SK-N-SH treated with all-trans-retinoic acid at 6 μM for 48 hours (cell line): Measurements from ENCODE around the gene CACNA1B.

Source experiments
- ATAC-seq: fragments of 200-7000 bp; cut with Tn5 transposase; 3 replicates; pipeline ENCODE4 v1.9.1; 2020; ENCODE audit warnings: mild to moderate bottlenecking, moderate library complexity
- ARNTL ChIP-seq: fragments of 450-650 bp; formaldehyde crosslinking; IDR thresholded peaks from 2 replicates; pipeline ENCODE4 v1.5.0; 2020; ENCODE audit warnings: low read depth, mild to moderate bottlenecking, moderate library complexity, borderline replicate concordance
- BACH2 ChIP-seq: fragments of 250-450 bp; sonication (Bioruptor Pico); IDR thresholded peaks from 2 replicates; pipeline ENCODE4 v1.9.0; 2021; ENCODE audit warnings: mild to moderate bottlenecking, borderline replicate concordance
- CSDC2 ChIP-seq: fragments of 250-450 bp; sonication (Bioruptor Pico); IDR thresholded peaks from 2 replicates; pipeline ENCODE4 v1.5.0; 2020; ENCODE audit warnings: mild to moderate bottlenecking, moderate library complexity
- ESRRG ChIP-seq: fragments of 250-450 bp; sonication (Bioruptor Pico); IDR thresholded peaks from 2 replicates; pipeline ENCODE4 v1.6.1; 2021; ENCODE audit warnings: mild to moderate bottlenecking
- OSR1 ChIP-seq: fragments of 250-450 bp; sonication (Bioruptor Pico); IDR thresholded peaks from 2 replicates; pipeline ENCODE4 v1.8.0; 2022; ENCODE audit warnings: moderate library complexity, mild to moderate bottlenecking, inconsistent platforms
- PPARA ChIP-seq: fragments of 250-450 bp; sonication (Bioruptor Pico); IDR thresholded peaks from 2 replicates; pipeline ENCODE4 v1.5.0; 2020; ENCODE audit warnings: mild to moderate bottlenecking, borderline replicate concordance
- RARB ChIP-seq: fragments of 250-450 bp; sonication (Bioruptor Pico); IDR thresholded peaks from 2 replicates; pipeline ENCODE4 v1.8.0; 2021; ENCODE audit warnings: mild to moderate bottlenecking, moderate library complexity
- SNAI2 ChIP-seq: fragments of 250-450 bp; sonication (Bioruptor Pico); IDR thresholded peaks from 2 replicates; pipeline ENCODE4 v1.5.0; 2020; ENCODE audit warnings: mild to moderate bottlenecking, moderate library complexity
- TCF4 ChIP-seq: fragments of 250-450 bp; sonication (Bioruptor Pico); IDR thresholded peaks from 2 replicates; pipeline ENCODE4 v1.8.0; 2021; ENCODE audit warnings: mild to moderate bottlenecking, moderate library complexity, borderline replicate concordance
- TOX ChIP-seq: fragments of 250-450 bp; sonication (Bioruptor Pico); IDR thresholded peaks from 2 replicates; pipeline ENCODE4 v1.8.0; 2021; ENCODE audit warnings: mild to moderate bottlenecking, moderate library complexity, borderline replicate concordance
- ZC3H10 ChIP-seq: fragments of 250-450 bp; sonication (Bioruptor Pico); IDR thresholded peaks from 2 replicates; pipeline ENCODE4 v1.5.1; 2021; ENCODE audit warnings: mild to moderate bottlenecking, moderate library complexity
- ZFP3 ChIP-seq: fragments of 250-450 bp; sonication (Bioruptor Pico); IDR thresholded peaks from 2 replicates; pipeline ENCODE4 v1.5.0; 2020; ENCODE audit warnings: mild to moderate bottlenecking, moderate library complexity
- ZFP30 ChIP-seq: fragments of 450-650 bp; formaldehyde crosslinking; IDR thresholded peaks from 2 replicates; pipeline ENCODE4 v1.5.0; 2022; ENCODE audit warnings: mild to moderate bottlenecking, moderate library complexity
- ZNF565 ChIP-seq: fragments of 450-650 bp; formaldehyde crosslinking; conservative IDR thresholded peaks from 2 replicates; pipeline ENCODE4 v1.5.0; 2020; ENCODE audit warnings: low read depth, mild to moderate bottlenecking, moderate library complexity
- ZNF70 ChIP-seq: fragments of 450-650 bp; formaldehyde crosslinking; IDR thresholded peaks from 2 replicates; pipeline ENCODE4 v1.5.0; 2020; ENCODE audit warnings: mild to moderate bottlenecking, moderate library complexity
- ZNF8 ChIP-seq: fragments of 450-650 bp; formaldehyde crosslinking; IDR thresholded peaks from 2 replicates; pipeline ENCODE4 v1.5.0; 2020; ENCODE audit warnings: mild to moderate bottlenecking, moderate library complexity
- TF ChIP-seq, protein P1 (sequence below): fragments of 250-450 bp; sonication (Bioruptor Pico); IDR thresholded peaks from 2 replicates; pipeline ENCODE4 v1.5.0; 2020; ENCODE audit warnings: mild to moderate bottlenecking, moderate library complexity
- TF ChIP-seq, protein P2 (sequence below): fragments of 250-450 bp; sonication (Bioruptor Pico); IDR thresholded peaks from 2 replicates; pipeline ENCODE4 v1.5.1; 2020; ENCODE audit warnings: low read depth, mild to moderate bottlenecking, moderate library complexity
- TF ChIP-seq, protein P3 (sequence below): fragments of 250-450 bp; sonication (Bioruptor Pico); IDR thresholded peaks from 2 replicates; pipeline ENCODE4 v1.8.0; 2020; ENCODE audit warnings: mild to moderate bottlenecking, moderate library complexity, borderline replicate concordance
- TF ChIP-seq, protein P4 (sequence below): fragments of 250-450 bp; sonication (Bioruptor Pico); IDR thresholded peaks from 2 replicates; pipeline ENCODE4 v1.8.0; 2021; ENCODE audit warnings: low read depth, mild to moderate bottlenecking, moderate library complexity, borderline replicate concordance
- TF ChIP-seq, protein P5 (sequence below): fragments of 250-450 bp; sonication (Bioruptor Pico); IDR thresholded peaks from 2 replicates; pipeline ENCODE4 v1.5.1; 2021; ENCODE audit warnings: mild to moderate bottlenecking, moderate library complexity

The CACNA1B gene

DNA sequence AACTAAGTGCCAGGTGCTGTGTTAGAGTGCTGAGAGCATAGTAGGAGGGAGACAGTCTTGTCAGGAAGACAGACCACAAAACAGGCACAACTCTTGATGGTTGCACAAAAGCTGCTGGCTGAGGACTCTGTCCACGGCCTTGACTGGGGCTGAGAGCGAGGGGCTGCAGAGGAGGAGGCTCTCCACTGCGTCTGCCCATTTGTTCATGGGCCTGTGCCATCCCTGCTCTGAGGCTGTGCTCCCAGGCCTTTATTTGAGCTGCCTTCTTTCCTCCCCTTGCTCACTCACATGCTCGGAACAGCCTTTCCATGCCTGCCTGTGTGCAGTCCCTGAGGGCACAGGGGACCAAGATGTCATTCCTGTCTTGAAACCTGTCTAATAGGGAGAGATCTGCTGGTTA is 147.8 kb downstream of the CACNA1B start (continued):
- TF ChIP-seq, protein P1, sequence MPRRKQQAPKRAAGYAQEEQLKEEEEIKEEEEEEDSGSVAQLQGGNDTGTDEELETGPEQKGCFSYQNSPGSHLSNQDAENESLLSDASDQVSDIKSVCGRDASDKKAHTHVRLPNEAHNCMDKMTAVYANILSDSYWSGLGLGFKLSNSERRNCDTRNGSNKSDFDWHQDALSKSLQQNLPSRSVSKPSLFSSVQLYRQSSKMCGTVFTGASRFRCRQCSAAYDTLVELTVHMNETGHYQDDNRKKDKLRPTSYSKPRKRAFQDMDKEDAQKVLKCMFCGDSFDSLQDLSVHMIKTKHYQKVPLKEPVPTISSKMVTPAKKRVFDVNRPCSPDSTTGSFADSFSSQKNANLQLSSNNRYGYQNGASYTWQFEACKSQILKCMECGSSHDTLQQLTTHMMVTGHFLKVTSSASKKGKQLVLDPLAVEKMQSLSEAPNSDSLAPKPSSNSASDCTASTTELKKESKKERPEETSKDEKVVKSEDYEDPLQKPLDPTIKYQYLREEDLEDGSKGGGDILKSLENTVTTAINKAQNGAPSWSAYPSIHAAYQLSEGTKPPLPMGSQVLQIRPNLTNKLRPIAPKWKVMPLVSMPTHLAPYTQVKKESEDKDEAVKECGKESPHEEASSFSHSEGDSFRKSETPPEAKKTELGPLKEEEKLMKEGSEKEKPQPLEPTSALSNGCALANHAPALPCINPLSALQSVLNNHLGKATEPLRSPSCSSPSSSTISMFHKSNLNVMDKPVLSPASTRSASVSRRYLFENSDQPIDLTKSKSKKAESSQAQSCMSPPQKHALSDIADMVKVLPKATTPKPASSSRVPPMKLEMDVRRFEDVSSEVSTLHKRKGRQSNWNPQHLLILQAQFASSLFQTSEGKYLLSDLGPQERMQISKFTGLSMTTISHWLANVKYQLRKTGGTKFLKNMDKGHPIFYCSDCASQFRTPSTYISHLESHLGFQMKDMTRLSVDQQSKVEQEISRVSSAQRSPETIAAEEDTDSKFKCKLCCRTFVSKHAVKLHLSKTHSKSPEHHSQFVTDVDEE: no peak
- TF ChIP-seq ESRRG (no peak), SNAI2 (CRISPR knock-in tag) (no peak), ZNF565 (CRISPR knock-in tag) (no peak), ZNF8 (CRISPR knock-in tag) (no peak), RARB (CRISPR knock-in tag) (no peak)

DNA sequence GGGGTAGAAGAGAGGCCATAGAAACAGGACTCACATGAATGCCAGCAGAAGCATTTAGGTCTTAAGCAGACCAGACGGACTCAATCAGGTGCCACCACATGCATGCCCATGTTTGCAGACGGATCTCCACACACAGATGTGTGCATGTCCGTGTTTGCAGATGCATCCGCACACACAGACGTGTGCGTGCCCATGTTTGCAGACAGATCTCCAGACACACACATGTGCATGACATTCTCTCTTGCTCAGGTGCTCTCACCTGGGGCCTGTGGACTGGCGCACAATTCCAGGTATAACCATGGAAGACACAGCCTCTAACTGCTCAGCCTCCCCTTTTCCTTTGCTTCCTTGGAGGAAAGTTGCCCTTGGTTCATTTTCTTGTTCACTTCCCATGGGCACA is 148.3 kb downstream of the CACNA1B start:
- no peak for ATAC-seq
- no peak for TF ChIP-seq ZNF70 (CRISPR knock-in tag)

DNA sequence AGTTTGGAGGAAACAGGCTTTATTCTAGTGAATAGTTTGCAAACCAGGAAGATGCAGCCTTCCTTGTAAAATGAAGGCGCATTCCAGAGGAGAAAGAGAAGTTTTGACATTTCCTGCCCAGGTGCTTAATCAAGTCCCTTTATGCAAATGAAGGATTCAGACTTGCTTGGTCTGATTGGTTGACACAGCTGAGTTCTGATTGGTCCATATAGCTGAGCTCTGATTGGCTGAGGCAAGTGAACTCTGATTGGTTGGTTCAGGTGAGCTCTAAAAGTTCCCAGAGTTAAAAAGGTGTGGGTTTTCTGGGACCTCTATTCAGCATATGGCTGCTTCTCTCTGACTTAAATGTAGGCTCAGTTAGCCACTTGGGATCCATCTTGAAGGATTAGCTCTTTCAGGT is 151.0 kb downstream of the CACNA1B start:
- no peak for ATAC-seq
- TF ChIP-seq ESRRG (no peak), ZFP3 (CRISPR knock-in tag) (no peak), RARB (CRISPR knock-in tag) (no peak), SNAI2 (CRISPR knock-in tag) (no peak), ZFP30 (CRISPR knock-in tag) (no peak), ZC3H10 (no peak)
- TF ChIP-seq, protein P2, sequence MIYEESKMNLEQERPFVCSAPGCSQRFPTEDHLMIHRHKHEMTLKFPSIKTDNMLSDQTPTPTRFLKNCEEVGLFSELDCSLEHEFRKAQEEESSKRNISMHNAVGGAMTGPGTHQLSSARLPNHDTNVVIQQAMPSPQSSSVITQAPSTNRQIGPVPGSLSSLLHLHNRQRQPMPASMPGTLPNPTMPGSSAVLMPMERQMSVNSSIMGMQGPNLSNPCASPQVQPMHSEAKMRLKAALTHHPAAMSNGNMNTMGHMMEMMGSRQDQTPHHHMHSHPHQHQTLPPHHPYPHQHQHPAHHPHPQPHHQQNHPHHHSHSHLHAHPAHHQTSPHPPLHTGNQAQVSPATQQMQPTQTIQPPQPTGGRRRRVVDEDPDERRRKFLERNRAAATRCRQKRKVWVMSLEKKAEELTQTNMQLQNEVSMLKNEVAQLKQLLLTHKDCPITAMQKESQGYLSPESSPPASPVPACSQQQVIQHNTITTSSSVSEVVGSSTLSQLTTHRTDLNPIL (CRISPR knock-in tag): no peak
- TF ChIP-seq, protein P3, sequence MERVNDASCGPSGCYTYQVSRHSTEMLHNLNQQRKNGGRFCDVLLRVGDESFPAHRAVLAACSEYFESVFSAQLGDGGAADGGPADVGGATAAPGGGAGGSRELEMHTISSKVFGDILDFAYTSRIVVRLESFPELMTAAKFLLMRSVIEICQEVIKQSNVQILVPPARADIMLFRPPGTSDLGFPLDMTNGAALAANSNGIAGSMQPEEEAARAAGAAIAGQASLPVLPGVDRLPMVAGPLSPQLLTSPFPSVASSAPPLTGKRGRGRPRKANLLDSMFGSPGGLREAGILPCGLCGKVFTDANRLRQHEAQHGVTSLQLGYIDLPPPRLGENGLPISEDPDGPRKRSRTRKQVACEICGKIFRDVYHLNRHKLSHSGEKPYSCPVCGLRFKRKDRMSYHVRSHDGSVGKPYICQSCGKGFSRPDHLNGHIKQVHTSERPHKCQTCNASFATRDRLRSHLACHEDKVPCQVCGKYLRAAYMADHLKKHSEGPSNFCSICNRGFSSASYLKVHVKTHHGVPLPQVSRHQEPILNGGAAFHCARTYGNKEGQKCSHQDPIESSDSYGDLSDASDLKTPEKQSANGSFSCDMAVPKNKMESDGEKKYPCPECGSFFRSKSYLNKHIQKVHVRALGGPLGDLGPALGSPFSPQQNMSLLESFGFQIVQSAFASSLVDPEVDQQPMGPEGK (CRISPR knock-in tag): no peak
- TF ChIP-seq, protein P4, sequence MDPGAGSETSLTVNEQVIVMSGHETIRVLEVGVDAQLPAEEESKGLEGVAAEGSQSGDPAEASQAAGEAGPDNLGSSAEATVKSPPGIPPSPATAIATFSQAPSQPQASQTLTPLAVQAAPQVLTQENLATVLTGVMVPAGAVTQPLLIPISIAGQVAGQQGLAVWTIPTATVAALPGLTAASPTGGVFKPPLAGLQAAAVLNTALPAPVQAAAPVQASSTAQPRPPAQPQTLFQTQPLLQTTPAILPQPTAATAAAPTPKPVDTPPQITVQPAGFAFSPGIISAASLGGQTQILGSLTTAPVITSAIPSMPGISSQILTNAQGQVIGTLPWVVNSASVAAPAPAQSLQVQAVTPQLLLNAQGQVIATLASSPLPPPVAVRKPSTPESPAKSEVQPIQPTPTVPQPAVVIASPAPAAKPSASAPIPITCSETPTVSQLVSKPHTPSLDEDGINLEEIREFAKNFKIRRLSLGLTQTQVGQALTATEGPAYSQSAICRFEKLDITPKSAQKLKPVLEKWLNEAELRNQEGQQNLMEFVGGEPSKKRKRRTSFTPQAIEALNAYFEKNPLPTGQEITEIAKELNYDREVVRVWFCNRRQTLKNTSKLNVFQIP (CRISPR knock-in tag): no peak
- TF ChIP-seq, all 23 proteins: peak for 0

DNA sequence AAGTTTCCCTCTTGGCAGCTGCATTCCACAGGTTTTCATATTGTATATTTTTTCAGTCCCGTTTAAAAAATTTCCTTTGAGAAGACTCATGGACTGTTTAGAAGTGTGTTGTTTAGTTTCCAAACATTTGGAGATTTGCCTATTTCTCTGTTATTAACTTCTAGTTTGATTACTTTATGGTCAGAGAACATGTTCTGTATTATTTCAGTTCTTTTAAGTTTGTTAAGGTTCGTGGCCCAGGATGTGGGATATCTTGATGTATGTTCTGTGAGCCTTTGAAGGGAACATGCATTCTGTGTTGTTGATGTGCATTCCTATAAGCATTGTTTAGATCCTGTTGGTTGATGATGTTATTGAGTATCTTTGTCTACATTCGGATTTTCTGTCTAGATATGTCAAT is 153.6 kb downstream of the CACNA1B start:
- no peak for ATAC-seq
- TF ChIP-seq PPARA (no peak), ZNF8 (CRISPR knock-in tag) (no peak), ZFP30 (CRISPR knock-in tag) (no peak), BACH2 (no peak), ZNF70 (CRISPR knock-in tag) (no peak), ARNTL (CRISPR knock-in tag) (no peak), TCF4 (no peak), OSR1 (no peak), CSDC2 (CRISPR knock-in tag) (no peak), TOX (no peak), ESRRG (no peak)
- TF ChIP-seq, protein P4 (CRISPR knock-in tag): no peak
- TF ChIP-seq, protein P2 (CRISPR knock-in tag): no peak
- TF ChIP-seq, protein P1: no peak
- TF ChIP-seq, protein P5, sequence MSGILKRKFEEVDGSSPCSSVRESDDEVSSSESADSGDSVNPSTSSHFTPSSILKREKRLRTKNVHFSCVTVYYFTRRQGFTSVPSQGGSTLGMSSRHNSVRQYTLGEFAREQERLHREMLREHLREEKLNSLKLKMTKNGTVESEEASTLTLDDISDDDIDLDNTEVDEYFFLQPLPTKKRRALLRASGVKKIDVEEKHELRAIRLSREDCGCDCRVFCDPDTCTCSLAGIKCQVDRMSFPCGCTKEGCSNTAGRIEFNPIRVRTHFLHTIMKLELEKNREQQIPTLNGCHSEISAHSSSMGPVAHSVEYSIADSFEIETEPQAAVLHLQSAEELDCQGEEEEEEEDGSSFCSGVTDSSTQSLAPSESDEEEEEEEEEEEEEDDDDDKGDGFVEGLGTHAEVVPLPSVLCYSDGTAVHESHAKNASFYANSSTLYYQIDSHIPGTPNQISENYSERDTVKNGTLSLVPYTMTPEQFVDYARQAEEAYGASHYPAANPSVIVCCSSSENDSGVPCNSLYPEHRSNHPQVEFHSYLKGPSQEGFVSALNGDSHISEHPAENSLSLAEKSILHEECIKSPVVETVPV (CRISPR knock-in tag): no peak
